Activated T-helper 17 cell treated with anti-CD3 and anti-CD28 coated beads, Interleukin-2, amount 50 U/mL, for 72 hours (primary cell): ENCODE measurements around the gene PREPL. TPM values are rescaled to one million over a fixed set of nuclear protein-coding genes. Genes with fewer than 3 reads are reported as not detected.

ENCODE experiments used
- ATAC-seq: fragments of 150-1000 bp; cut with Tn5 transposase; replicated peaks from 2 replicates; pipeline ENCODE4 v1.10.0; 2021; ENCODE audit warnings: mild to moderate bottlenecking, moderate library complexity
- H3K27ac Mint-ChIP-seq: one replicate; pipeline ENCODE4 v1.8.0; 2022; ENCODE audit warnings: mixed read lengths
- H3K27me3 Mint-ChIP-seq: one replicate; pipeline ENCODE4 v1.8.0; 2022; ENCODE audit warnings: mixed read lengths
- H3K36me3 Mint-ChIP-seq: one replicate; pipeline ENCODE4 v1.8.0; 2022; ENCODE audit warnings: low read depth, mild to moderate bottlenecking, mixed read lengths
- H3K4me1 Mint-ChIP-seq: one replicate; pipeline ENCODE4 v1.8.0; 2022; ENCODE audit warnings: mixed read lengths
- H3K4me3 Mint-ChIP-seq: one replicate; pipeline ENCODE4 v1.8.0; 2022; ENCODE audit warnings: mild to moderate bottlenecking, mixed read lengths
- H3K9me3 Mint-ChIP-seq: one replicate; pipeline ENCODE4 v1.8.0; 2022; ENCODE audit warnings: mixed read lengths
- total RNA-seq, 2 donors: library from RNA; stranded (reverse); gene quantifications; one replicate each; pipeline ENCODE4 v1.2.3, GENCODE V29; 2022

Gene PREPL
- total RNA-seq, 2 donors from 2014 or later, result 29.0 to 30.8 TPM

GRCh38 chr2:44295633-44296359 is 65.5 kb downstream of the PREPL start:
- Mint-ChIP-seq H3K9me3 (no peaks in the 10 kb centered on the region), H3K27ac (no peak overlapping the region), H3K4me3 (no peak overlapping the region), H3K36me3 (no peaks in the 10 kb centered on the region), H3K27me3 (peaks cover 9% of the 10 kb centered on the region), H3K4me1 (peaks cover 11% of the 10 kb centered on the region)
- no peak for ATAC-seq

DNA sequence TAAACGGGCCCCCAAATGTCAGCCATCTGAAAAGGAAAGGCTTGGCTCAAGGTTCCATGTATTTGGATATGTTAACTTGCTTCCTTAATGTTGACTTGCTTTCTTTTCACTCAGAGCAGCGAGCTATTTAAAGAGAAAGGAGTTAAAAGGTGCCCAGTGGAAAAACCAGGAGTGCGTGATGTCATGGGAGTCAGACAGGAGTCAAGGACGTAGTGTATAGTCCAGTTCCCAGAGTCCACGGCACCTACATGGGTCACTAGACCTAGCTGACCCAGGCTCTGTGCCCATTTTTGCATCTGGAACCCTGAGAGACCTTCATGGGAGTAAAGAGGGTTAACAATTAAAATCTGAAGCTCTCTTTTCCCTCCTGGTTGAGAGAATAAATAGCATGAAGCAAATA is 66.2 kb downstream of the PREPL start:
- Mint-ChIP-seq H3K4me1 (peaks cover 11% of the 10 kb centered on the region), H3K36me3 (no peaks in the 10 kb centered on the region), H3K9me3 (no peaks in the 10 kb centered on the region), H3K27me3 (peaks cover 9% of the 10 kb centered on the region), H3K27ac (no peak overlapping the region), H3K4me3 (no peak overlapping the region)
- no peak for ATAC-seq

DNA sequence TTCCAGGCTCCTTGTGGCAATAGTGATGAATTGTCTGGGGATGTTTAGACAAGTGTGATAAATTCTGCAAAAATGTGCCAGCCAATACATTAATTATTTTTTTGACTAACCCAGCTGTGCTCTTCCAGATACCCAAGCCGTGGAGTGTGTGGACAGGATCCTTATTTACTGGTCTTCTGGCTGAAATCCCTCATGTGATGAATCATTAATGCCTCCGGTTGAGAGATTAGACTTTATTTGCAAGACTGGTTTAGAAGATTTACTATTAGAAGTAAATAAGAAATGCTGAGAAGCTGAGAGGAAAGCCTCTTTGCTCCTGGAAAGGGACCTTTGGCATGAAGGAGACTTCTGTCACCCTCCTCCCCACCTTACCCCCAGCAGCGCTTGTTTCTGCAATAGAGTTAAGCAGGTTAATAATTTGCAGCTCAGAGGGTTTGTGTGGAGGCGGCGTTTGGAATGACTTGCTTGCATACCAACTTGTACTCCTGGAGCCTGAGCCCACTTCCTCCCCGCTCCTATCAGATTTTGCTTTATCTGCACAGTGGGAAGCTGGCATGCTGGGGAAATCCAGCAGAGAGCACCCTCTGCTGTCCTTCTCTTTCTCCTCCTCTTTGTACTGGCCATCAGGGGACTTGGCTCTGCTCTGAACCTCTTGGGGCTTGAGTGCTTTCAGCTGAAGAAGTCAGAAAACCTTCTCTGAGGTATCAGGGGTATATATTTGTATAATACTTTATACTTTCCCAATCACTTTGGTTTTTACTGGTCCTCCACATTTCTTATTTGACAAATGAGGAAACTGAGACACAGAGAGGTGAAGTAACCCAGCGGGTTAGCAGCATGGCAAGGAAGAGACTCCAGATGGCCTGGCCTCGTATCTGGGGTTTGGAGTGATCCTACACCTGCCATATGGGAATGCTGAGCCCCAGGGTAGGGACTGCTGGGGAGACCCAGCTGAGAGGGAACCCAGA is 69.7 kb downstream of the PREPL start:
- Mint-ChIP-seq H3K9me3 (no peaks in the 10 kb centered on the region), H3K4me3 (no peak overlapping the region), H3K27ac (no peak overlapping the region), H3K36me3 (no peaks in the 10 kb centered on the region), H3K4me1 (peaks cover 5% of the 10 kb centered on the region), H3K27me3 (peaks cover 9% of the 10 kb centered on the region)
- no peak for ATAC-seq

GRCh38 chr2:44290261-44290660 is 71.0 kb downstream of the PREPL start:
- H3K9me3 Mint-ChIP-seq, result no peaks in the 10 kb centered on the region
- no peak for ATAC-seq
- H3K27me3 Mint-ChIP-seq, result peaks cover 9% of the 10 kb centered on the region
- H3K36me3 Mint-ChIP-seq, result no peaks in the 10 kb centered on the region
- no peak overlapping the region for H3K4me3 Mint-ChIP-seq
- H3K27ac Mint-ChIP-seq, result no peak overlapping the region
- no peaks in the 10 kb centered on the region for H3K4me1 Mint-ChIP-seq

- no peaks in the 10 kb centered on the region for H3K36me3 Mint-ChIP-seq
- no peak overlapping the region for H3K4me3 Mint-ChIP-seq
- H3K9me3 Mint-ChIP-seq, result no peaks in the 10 kb centered on the region
- H3K27me3 Mint-ChIP-seq, result peaks cover 4% of the 10 kb centered on the region
- no peak for ATAC-seq
- no peaks in the 10 kb centered on the region for H3K4me1 Mint-ChIP-seq
- no peak overlapping the region for H3K27ac Mint-ChIP-seq
Measured at GRCh38 chr2:44286884-44287638, 74.2 kb downstream of the PREPL start.

DNA sequence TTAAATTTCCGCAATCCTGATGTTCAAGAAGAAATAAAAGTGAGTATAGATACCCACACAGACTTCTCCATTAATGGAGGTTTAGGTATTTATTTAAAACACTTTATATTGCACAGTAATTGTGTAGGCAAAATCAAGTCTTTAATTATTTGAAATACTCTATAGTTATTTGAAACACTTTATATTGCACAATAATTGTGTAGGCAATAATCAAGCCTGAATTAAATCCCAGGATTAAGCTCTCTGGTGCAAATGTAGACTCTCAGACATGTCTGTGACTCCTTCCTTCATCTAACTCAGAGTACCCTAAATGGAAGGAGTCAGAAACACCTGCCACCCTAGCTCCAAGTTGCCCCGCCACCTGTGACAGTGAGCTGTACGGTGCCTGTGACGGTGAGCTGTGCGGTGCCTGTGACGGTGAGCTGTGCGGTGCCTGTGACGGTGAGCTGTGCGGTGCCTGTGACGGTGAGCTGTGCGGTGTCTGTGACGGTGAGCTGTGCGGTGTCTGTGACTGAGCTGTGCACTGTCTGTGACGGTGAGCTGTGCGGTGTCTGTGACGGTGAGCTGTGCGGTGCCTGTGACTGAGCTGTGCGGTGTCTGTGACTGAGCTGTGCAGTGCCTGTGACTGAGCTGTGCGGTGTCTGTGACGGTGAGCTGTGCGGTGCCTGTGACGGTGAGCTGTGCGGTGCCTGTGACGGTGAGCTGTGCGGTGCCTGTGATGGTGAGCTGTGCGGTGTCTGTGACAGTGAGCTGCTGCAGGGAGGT is 75.0 kb downstream of the PREPL start:
- no peak overlapping the region for H3K27ac Mint-ChIP-seq
- H3K4me3 Mint-ChIP-seq, result no peak overlapping the region
- H3K9me3 Mint-ChIP-seq, result no peaks in the 10 kb centered on the region
- no peak for ATAC-seq
- peaks cover 4% of the 10 kb centered on the region for H3K27me3 Mint-ChIP-seq
- H3K4me1 Mint-ChIP-seq, result no peaks in the 10 kb centered on the region
- no peaks in the 10 kb centered on the region for H3K36me3 Mint-ChIP-seq

DNA sequence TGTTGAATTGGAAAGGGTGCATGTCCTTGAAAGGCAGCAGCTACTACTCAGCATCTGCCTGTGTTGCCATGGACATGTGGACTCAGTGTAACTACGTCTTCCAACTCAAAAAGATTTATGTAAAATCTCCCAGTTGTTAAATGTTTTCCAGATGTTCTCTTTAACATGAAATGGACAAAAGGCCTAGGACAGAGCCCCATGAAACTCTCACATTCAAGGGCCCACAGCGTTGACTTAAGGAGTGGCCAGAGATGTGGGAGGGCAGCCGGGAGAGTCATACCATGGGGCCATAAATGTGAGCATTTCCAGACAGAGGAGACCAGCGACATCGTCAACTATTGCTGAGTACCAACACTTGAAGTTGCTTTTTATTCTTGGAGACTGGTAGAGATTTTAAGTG is 76.1 kb downstream of the PREPL start:
- no peaks in the 10 kb centered on the region for H3K9me3 Mint-ChIP-seq
- H3K27me3 Mint-ChIP-seq, result peaks cover 4% of the 10 kb centered on the region
- no peak for ATAC-seq
- no peaks in the 10 kb centered on the region for H3K36me3 Mint-ChIP-seq
- H3K4me3 Mint-ChIP-seq, result no peak overlapping the region
- H3K4me1 Mint-ChIP-seq, result no peaks in the 10 kb centered on the region
- no peak overlapping the region for H3K27ac Mint-ChIP-seq

DNA sequence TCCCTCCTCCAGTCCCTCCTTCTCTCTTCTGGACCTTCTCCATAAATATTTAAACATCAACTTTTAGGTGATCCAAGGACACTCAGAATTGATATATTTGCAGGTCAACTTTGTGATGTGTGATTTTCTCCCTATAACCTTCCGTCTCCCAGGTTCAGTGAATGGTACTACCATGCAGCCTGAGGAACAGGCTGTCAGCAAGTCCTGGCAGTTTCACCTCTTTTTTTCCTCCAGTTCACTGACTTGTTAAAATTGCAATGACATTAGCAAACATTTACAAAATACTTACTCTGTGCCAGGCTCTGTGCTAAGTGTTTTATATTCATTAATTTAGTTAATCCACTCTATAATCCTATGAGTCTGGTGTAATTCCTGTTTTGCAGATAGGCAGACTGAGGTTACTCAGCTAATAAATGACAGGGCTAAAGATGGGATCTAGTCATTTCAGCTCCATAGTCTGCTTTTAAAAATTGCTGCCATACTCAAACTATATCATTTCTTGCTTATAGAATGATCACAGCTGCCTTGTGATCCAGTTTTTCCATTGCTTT is 78.1 kb downstream of the PREPL start:
- no peak for ATAC-seq
- Mint-ChIP-seq H3K36me3 (no peaks in the 10 kb centered on the region), H3K4me1 (no peaks in the 10 kb centered on the region), H3K27me3 (peaks cover 7% of the 10 kb centered on the region), H3K4me3 (no peak overlapping the region), H3K9me3 (no peaks in the 10 kb centered on the region), H3K27ac (no peak overlapping the region)

DNA sequence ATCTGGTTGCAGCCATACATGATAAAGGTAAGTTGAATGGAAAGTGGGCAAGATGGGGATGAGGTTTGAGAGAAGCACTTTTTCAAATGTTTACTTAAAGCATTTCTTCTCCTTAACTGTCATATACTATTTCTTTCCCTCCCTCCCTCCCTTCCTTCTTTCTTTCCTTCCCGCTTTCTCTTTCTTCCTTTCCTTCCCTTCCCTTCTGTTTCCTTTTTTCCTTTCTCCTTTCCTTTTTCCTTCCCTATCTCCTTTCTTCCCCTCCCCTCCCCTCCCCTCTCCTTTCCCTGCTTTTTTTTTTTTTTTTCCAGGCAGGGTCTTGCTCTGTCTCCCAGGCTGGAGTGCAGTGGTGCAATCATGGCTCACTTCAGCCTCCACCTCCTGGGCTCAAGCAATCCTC is 80.4 kb downstream of the PREPL start:
- Mint-ChIP-seq H3K4me3 (no peak overlapping the region), H3K27ac (no peak overlapping the region), H3K27me3 (peaks cover 7% of the 10 kb centered on the region), H3K36me3 (no peaks in the 10 kb centered on the region), H3K9me3 (no peaks in the 10 kb centered on the region), H3K4me1 (no peaks in the 10 kb centered on the region)
- ATAC-seq, result no peak

GRCh38 chr2:44277541-44277940 is 83.8 kb downstream of the PREPL start:
- H3K27me3 Mint-ChIP-seq, result peaks cover 4% of the 10 kb centered on the region
- ATAC-seq, result no peak
- H3K4me1 Mint-ChIP-seq, result no peaks in the 10 kb centered on the region

DNA sequence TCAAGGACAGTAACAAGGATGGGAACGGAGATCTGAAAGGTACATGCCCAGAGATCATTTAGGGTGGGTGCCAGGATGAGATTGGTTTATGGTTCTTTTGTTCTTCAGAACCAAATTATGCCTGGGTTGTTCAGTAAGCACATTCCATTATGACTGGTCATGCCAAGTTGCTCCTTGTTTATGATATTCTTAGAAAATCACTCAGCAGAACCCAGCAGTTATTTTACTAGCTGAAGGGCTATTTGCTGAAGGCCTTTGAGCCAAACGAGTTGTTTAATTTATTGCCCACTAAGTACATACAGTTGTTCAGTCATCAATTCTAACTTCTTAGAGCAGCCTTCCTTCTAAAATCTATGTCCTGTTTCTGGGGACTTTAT is 85.4 kb downstream of the PREPL start:
- Mint-ChIP-seq H3K4me1 (no peaks in the 10 kb centered on the region), H3K9me3 (no peaks in the 10 kb centered on the region), H3K27ac (no peak overlapping the region), H3K36me3 (no peaks in the 10 kb centered on the region), H3K27me3 (peaks cover 4% of the 10 kb centered on the region), H3K4me3 (no peak overlapping the region)
- no peak for ATAC-seq

More at GRCh38 chr2:44277541-44277940, 83.8 kb downstream of the PREPL start:
- Mint-ChIP-seq H3K36me3 (no peaks in the 10 kb centered on the region), H3K9me3 (no peaks in the 10 kb centered on the region), H3K27ac (no peak overlapping the region), H3K4me3 (no peak overlapping the region)

GRCh38 chr2:44273596-44273995 is 87.7 kb downstream of the PREPL start:
- ATAC-seq, result no peak
- Mint-ChIP-seq H3K27me3 (no peaks in the 10 kb centered on the region), H3K4me1 (no peaks in the 10 kb centered on the region), H3K27ac (no peak overlapping the region), H3K36me3 (no peaks in the 10 kb centered on the region), H3K9me3 (no peaks in the 10 kb centered on the region), H3K4me3 (no peak overlapping the region)

DNA sequence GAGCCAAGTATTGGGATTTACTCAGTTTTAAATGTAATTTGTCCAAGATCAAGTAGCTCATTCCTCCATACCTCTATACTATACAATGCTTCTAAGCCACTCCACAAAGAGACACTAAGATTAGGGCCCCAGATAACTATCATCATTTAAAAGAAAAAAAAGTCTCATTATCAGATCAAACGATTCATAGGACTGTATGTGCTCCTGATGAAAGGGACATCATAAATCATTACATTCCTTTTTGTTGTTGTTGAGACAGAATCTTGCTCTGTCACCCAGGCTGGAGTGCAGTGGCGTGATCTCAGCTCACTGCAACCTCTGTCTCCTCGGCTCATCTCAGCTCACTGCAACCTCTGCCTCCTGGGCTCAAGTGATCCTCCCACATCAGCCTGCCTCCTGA is 88.2 kb downstream of the PREPL start:
- Mint-ChIP-seq H3K27ac (no peak overlapping the region), H3K4me3 (no peak overlapping the region), H3K36me3 (no peaks in the 10 kb centered on the region), H3K4me1 (no peaks in the 10 kb centered on the region), H3K27me3 (no peaks in the 10 kb centered on the region), H3K9me3 (no peaks in the 10 kb centered on the region)
- no peak for ATAC-seq

GRCh38 chr2:44271296-44271695 is 90.0 kb downstream of the PREPL start:
- ATAC-seq, result no peak
- Mint-ChIP-seq H3K9me3 (no peaks in the 10 kb centered on the region), H3K27me3 (no peaks in the 10 kb centered on the region), H3K27ac (no peak overlapping the region), H3K4me3 (no peak overlapping the region), H3K4me1 (no peaks in the 10 kb centered on the region), H3K36me3 (no peaks in the 10 kb centered on the region)
